T-helper 17 cell (primary cell): ENCODE measurements around the gene CAMKK2. TPM values are rescaled to one million over a fixed set of nuclear protein-coding genes. Genes with fewer than 3 reads are reported as not detected.

Source experiments
- ATAC-seq: fragments of 150-1000 bp; cut with Tn5 transposase; 2 replicates; pipeline ENCODE4 v1.10.0; 2021; ENCODE audit warnings: mild to moderate bottlenecking, moderate library complexity
- DNase-seq, 3 donors: peaks; one replicate each; pipeline versions ENCODE4 v3.0.0 to v3.0.0-alpha.2; 2020 to 2021
- H3K9me3 ChIP-seq: one replicate; pipeline ENCODE4 v1.7.0; 2013; ENCODE audit warnings: low read length, mild to moderate bottlenecking; ENCODE audit not compliant: control insufficient read depth, poor library complexity, severe bottlenecking
- H3K27ac Mint-ChIP-seq: one replicate; pipeline ENCODE4 v1.8.0; 2022; ENCODE audit warnings: mild to moderate bottlenecking, moderate library complexity, mixed read lengths
- H3K27me3 Mint-ChIP-seq: one replicate; pipeline ENCODE4 v1.8.0; 2022; ENCODE audit warnings: mixed read lengths
- H3K36me3 Mint-ChIP-seq: one replicate; pipeline ENCODE4 v1.8.0; 2022; ENCODE audit warnings: low read depth, mixed read lengths
- H3K4me1 Mint-ChIP-seq: one replicate; pipeline ENCODE4 v1.8.0; 2022; ENCODE audit warnings: mild to moderate bottlenecking, mixed read lengths
- H3K4me3 Mint-ChIP-seq: one replicate; pipeline ENCODE4 v1.8.0; 2022; ENCODE audit warnings: mild to moderate bottlenecking, moderate library complexity, mixed read lengths
- total RNA-seq, 4 donors: library from RNA in 2 of 4; stranded (reverse) in 2 of 4; gene quantifications; one replicate each; pipeline ENCODE4 v1.2.3 and lab custom pipeline; 2022 to 2026

CAMKK2 gene
- total RNA-seq (10 to 100 TPM; 12.5 to 15.8 TPM), total RNA-seq (lab: John Stamatoyannopoulos, UW) (17.0 to 22.1 reads per million in 2 donors)

DNA sequence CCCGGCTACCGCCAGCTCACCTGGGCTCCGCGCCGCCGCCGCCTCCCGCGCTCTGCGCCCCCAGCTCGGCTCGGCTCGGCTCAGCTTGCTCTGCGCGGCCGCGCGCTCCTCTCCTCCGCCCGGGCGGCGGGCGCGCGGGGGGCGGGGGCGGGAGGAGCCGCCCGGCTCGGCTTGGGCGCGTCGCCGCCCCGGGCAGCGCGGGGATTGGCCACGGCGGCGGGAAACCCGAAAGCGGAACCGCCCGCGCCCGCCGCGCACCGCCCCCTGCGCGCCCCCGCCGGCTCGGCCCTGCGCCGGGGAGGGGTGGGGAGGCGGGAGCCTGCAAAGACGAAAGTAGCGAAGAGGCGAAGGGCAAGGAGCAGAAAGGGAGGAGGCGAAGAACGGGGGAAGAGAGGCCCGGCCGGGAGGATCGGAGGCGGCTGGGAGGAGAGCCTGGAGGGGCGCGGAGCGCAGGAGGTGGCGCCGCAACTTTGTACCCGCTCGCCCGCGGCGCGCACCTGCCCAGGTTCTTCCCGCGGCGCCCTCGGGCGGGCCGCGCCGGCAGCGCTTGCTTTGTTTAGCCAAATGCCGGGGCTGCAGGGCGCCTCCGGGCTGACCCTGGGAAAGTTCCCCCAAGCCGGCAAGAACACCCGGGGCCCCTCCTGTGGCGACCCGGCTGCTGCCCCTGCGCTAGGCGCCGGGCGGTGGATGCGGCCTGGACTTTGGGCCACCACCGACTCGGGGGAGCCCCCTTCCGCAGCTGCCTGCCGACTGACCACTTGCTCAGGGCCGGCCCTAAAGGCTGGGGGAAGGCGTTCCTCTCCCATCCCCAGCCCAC lies at the start of gene CAMKK2:
TSS of gene CAMKK2 (minus strand) at position 92 of the 817 bp plus-strand sequence. CDS start 22,183 bp downstream, outside the sequence.
- Mint-ChIP-seq H3K4me1 (peaks cover 15% of the 10 kb centered on the region), H3K36me3 (no peaks in the 10 kb centered on the region), H3K27ac (peak within 1 kb of the TSS; percentile 83), H3K27me3 (no peaks in the 10 kb centered on the region), H3K4me3 (peak within 1 kb of the TSS; percentile 93)
- DNase-seq (peak; percentile 84 to 86 (median 86)), ATAC-seq (peak; percentile 92)
- H3K9me3 ChIP-seq: no peaks in the 10 kb centered on the region

GRCh38 chr12:121345151-121345815 lies 48.8 kb upstream of the CAMKK2 start:
- Mint-ChIP-seq H3K36me3 (peaks cover 15% of the 10 kb centered on the region), H3K4me1 (peaks cover 29% of the 10 kb centered on the region), H3K4me3 (no peak overlapping the region), H3K27ac (peak overlapping the region; percentile 90), H3K27me3 (no peaks in the 10 kb centered on the region)
- no peak for ATAC-seq
- H3K9me3 ChIP-seq: no peaks in the 10 kb centered on the region
- DNase-seq: no peak

GRCh38 chr12:121344506-121344905 lies 48.0 kb upstream of the CAMKK2 start:
- no peak for DNase-seq
- no peak for ATAC-seq
- H3K27me3 Mint-ChIP-seq: no peaks in the 10 kb centered on the region
- peaks cover 29% of the 10 kb centered on the region for H3K4me1 Mint-ChIP-seq
- H3K9me3 ChIP-seq: no peaks in the 10 kb centered on the region
- no peak overlapping the region for H3K4me3 Mint-ChIP-seq
- H3K36me3 Mint-ChIP-seq: peaks cover 15% of the 10 kb centered on the region
- H3K27ac Mint-ChIP-seq: peak overlapping the region; percentile 90

GRCh38 chr12:121337416-121337815 lies 40.9 kb upstream of the CAMKK2 start:
- Mint-ChIP-seq H3K4me3 (no peak overlapping the region), H3K27ac (no peak overlapping the region)

DNA sequence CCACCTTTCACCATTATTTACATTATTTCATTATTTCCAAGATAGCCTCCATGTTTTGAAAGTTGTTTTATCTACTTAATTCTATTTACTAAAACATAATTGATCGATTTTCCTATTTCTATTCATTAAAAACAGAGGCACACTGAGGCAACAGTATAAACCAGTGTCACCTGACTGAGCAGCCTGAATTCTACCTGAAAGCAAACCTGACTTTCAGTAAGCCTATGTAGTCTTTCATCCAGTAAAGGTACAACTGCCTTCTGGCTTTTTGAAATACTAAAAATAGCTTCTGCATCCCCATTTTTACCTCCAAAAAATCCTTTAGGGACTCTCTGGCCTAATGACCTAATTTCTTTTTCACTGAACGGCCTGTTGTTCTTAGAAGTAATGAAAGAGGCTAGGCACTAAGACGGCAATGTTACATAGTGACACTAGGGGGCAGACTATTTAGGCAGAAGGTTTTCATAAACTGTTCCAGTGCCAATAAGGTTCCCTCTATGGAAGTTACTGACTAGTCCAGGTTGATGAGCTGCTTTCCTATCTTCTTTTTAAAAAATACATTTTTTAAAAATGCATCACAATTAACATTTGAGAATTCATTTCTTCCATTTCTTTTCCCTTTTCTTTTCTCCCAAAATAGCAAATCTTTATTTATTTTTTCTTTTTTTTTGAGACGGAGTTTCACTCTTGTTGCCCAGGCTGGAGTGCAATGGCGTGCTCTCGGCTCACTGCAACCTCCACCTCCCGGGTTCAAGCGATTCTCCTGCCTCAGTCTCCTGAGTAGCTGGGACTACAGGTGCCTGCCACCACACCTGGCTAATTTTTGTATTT lies 38.2 kb upstream of the CAMKK2 start:
- H3K9me3 ChIP-seq: no peaks in the 10 kb centered on the region
- no peaks in the 10 kb centered on the region for H3K27me3 Mint-ChIP-seq
- peak overlapping the region; percentile 43 for H3K27ac Mint-ChIP-seq
- DNase-seq: no peak
- peaks cover 3% of the 10 kb centered on the region for H3K4me1 Mint-ChIP-seq
- no peak overlapping the region for H3K4me3 Mint-ChIP-seq
- H3K36me3 Mint-ChIP-seq: no peaks in the 10 kb centered on the region
- ATAC-seq: peak; percentile 87

More at GRCh38 chr12:121337416-121337815, 40.9 kb upstream of the CAMKK2 start:
- DNase-seq: no peak
- Mint-ChIP-seq H3K27me3 (no peaks in the 10 kb centered on the region), H3K36me3 (peaks cover 3% of the 10 kb centered on the region), H3K4me1 (peaks cover 3% of the 10 kb centered on the region)
- no peak for ATAC-seq
- no peaks in the 10 kb centered on the region for H3K9me3 ChIP-seq

DNA sequence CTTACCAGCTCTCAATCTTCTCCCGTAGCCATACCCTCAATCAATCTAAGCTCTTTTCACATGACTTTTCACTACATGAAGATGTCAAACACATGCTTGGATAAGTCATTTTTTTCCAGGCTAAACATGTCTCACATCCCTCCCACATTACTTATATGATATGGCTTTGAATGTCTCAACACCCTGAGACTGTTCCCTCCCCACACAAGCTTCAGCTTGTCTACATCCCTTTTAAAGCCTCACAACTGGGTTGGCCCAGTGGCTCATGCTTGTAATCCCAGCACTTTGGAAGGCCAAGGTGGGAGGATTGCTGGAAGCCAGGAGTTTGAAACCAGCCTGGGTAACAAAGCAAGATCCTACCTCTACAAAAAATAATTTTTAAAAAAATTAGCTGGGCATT lies 37.2 kb upstream of the CAMKK2 start:
- peak overlapping the region; percentile 43 for H3K27ac Mint-ChIP-seq
- ATAC-seq: no peak
- H3K4me3 Mint-ChIP-seq: no peak overlapping the region
- H3K9me3 ChIP-seq: no peaks in the 10 kb centered on the region
- H3K4me1 Mint-ChIP-seq: peaks cover 3% of the 10 kb centered on the region
- H3K27me3 Mint-ChIP-seq: no peaks in the 10 kb centered on the region
- no peak for DNase-seq
- H3K36me3 Mint-ChIP-seq: no peaks in the 10 kb centered on the region

GRCh38 chr12:121331248-121331647 lies 34.7 kb upstream of the CAMKK2 start:
- H3K4me3 Mint-ChIP-seq: no peak overlapping the region
- H3K36me3 Mint-ChIP-seq: no peaks in the 10 kb centered on the region
- no peak for DNase-seq
- no peaks in the 10 kb centered on the region for H3K9me3 ChIP-seq
- H3K27me3 Mint-ChIP-seq: no peaks in the 10 kb centered on the region
- ATAC-seq: no peak
- peaks cover 3% of the 10 kb centered on the region for H3K4me1 Mint-ChIP-seq
- peak overlapping the region; percentile 73 for H3K27ac Mint-ChIP-seq

GRCh38 chr12:121330692-121331091 lies 34.2 kb upstream of the CAMKK2 start:
- Mint-ChIP-seq H3K4me1 (peaks cover 3% of the 10 kb centered on the region), H3K27me3 (no peaks in the 10 kb centered on the region), H3K4me3 (no peak overlapping the region), H3K36me3 (no peaks in the 10 kb centered on the region), H3K27ac (no peak overlapping the region)
- DNase-seq: no peak
- ATAC-seq: no peak
- no peaks in the 10 kb centered on the region for H3K9me3 ChIP-seq

GRCh38 chr12:121330195-121330594 lies 33.7 kb upstream of the CAMKK2 start:
- H3K36me3 Mint-ChIP-seq: no peaks in the 10 kb centered on the region
- H3K4me3 Mint-ChIP-seq: no peak overlapping the region
- H3K4me1 Mint-ChIP-seq: peaks cover 3% of the 10 kb centered on the region
- ATAC-seq: no peak
- no peaks in the 10 kb centered on the region for H3K9me3 ChIP-seq
- H3K27me3 Mint-ChIP-seq: no peaks in the 10 kb centered on the region
- no peak for DNase-seq
- H3K27ac Mint-ChIP-seq: peak overlapping the region; percentile 57

- H3K4me3 Mint-ChIP-seq: no peak overlapping the region
Measured at GRCh38 chr12:121328620-121329019, 32.1 kb upstream of the CAMKK2 start.

DNA sequence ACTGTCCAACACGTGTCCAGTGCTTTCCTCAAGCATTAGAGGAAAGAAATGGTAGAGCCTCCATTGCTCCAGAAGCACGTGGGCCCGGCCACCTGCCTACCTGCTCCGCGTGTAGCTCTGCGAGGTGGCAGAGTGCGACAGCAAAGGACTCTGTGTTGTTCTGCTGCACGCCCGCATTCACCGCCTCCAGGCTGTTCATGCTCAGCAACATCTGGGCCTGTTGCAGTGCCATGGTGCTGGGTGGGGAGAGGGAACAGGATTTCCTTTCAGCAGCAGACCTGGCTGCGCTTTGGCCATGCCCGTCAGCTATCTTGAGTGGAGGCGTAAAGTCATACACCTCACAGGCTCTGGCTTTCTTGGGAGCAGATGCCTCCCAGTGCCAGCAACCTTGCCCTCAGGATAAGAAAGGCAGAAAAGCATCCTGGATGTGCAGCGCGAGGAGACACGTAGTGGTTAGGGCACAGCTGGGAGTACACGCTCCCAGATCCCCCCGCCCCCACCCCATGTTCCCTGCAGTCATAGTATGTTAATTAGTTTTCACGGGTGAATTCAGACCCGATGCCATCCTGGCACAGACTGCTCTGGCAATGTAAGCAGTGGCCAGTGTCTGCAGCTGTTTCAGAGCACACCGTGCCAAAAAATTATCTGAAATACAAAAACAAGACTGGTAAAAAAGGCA lies 30.6 kb upstream of the CAMKK2 start:
- no peak overlapping the region for H3K4me3 Mint-ChIP-seq
- ATAC-seq (no peak), DNase-seq (no peak)
- peaks cover 3% of the 10 kb centered on the region for H3K4me1 Mint-ChIP-seq
- no peaks in the 10 kb centered on the region for H3K9me3 ChIP-seq
- no peaks in the 10 kb centered on the region for H3K36me3 Mint-ChIP-seq
- H3K27me3 Mint-ChIP-seq: no peaks in the 10 kb centered on the region
- no peak overlapping the region for H3K27ac Mint-ChIP-seq

More at GRCh38 chr12:121328620-121329019, 32.1 kb upstream of the CAMKK2 start:
- no peaks in the 10 kb centered on the region for H3K9me3 ChIP-seq
- H3K36me3 Mint-ChIP-seq: no peaks in the 10 kb centered on the region
- no peak overlapping the region for H3K27ac Mint-ChIP-seq
- no peak for ATAC-seq
- no peaks in the 10 kb centered on the region for H3K27me3 Mint-ChIP-seq
- H3K4me1 Mint-ChIP-seq: peaks cover 3% of the 10 kb centered on the region
- no peak for DNase-seq

DNA sequence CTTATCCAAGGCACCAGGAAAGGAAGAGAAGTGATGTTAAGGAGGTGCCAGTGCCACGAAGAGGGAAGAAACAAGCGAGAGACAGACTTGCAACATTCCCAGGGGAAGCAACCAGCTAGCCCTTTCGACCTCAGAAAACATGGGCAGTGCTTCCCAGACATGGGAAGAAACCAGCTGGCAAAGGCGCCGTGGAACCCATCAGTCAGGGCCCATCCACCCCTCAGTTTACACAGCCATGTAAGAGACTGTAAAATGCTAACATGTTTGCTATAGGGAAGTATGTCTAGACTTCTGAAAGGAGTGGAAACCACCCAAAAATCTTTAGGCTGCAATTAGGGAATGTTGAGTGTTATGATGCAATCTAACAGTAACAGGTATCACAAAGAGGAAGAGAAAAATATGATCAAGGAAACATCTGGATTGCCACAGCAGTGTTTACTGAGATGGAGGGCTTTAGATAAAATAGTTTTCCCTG lies 29.4 kb upstream of the CAMKK2 start:
- H3K27ac Mint-ChIP-seq: no peak overlapping the region
- H3K4me3 Mint-ChIP-seq: no peak overlapping the region
- no peak for DNase-seq

More for the DNA sequence above, 29.4 kb upstream of the CAMKK2 start:
- no peak for ATAC-seq
- H3K9me3 ChIP-seq: no peaks in the 10 kb centered on the region
- Mint-ChIP-seq H3K4me1 (peaks cover 3% of the 10 kb centered on the region), H3K27me3 (no peaks in the 10 kb centered on the region), H3K36me3 (no peaks in the 10 kb centered on the region)
